Head of caudate nucleus (tissue), 42 donors: ENCODE measurements around the gene TMPRSS3.
A peak's percentile ranks its signal among the peaks of the same experiment; 100 is the strongest.

ENCODE experiments used
- DNase-seq, 42 donors: peaks; one replicate each; pipeline versions ENCODE4 v3.0.0 to v3.0.0-alpha.2; 2020 to 2021; ENCODE audit warnings: mixed read lengths in 7 of 42
- intact Hi-C: fragments of 100-400 bp; cut with DNase I; formaldehyde crosslinking; loops from one replicate; pipeline ENCODE4 v1.15.0; 2022

The TMPRSS3 gene

GRCh38 chr21:42395302-42395701 is 550 bp downstream of the TMPRSS3 start:
- no peak for DNase-seq
- intact Hi-C loops: no loop called here

GRCh38 chr21:42393443-42393950 is 2.4 kb downstream of the TMPRSS3 start:
- DNase-seq: no peak
- intact Hi-C loops: no loop called here

GRCh38 chr21:42392731-42393442 is 3.0 kb downstream of the TMPRSS3 start:
- intact Hi-C loops: no loop called here
- peak in 1 of 42 donors; percentile 4 for DNase-seq

GRCh38 chr21:42391297-42391696 is 4.6 kb downstream of the TMPRSS3 start:
- DNase-seq: no peak
- intact Hi-C loops: no loop called here

- intact Hi-C loops: no loop called here
- DNase-seq: no peak
Observed at GRCh38 chr21:42390696-42391095, 5.2 kb downstream of the TMPRSS3 start.

- intact Hi-C loops: no loop called here
- no peak for DNase-seq
Observed at GRCh38 chr21:42390193-42390592, 5.7 kb downstream of the TMPRSS3 start.

GRCh38 chr21:42389449-42389835 is 6.4 kb downstream of the TMPRSS3 start:
- no peak for DNase-seq
- intact Hi-C loops: no loop called here

- intact Hi-C loops: no loop called here
- DNase-seq: no peak
Observed at GRCh38 chr21:42388740-42389448, 7.0 kb downstream of the TMPRSS3 start.

GRCh38 chr21:42387843-42388340 is 8.0 kb downstream of the TMPRSS3 start:
- DNase-seq: no peak
- intact Hi-C loops: no loop called here

- no peak for DNase-seq
- intact Hi-C loops: no loop called here
Observed at GRCh38 chr21:42387164-42387563, 8.7 kb downstream of the TMPRSS3 start.

- no peak for DNase-seq
- intact Hi-C loops: no loop called here
Observed at GRCh38 chr21:42386034-42386591, 9.7 kb downstream of the TMPRSS3 start.

- intact Hi-C loops: no loop called here
- DNase-seq: no peak
Observed at GRCh38 chr21:42385619-42386018, 10.2 kb downstream of the TMPRSS3 start.

GRCh38 chr21:42384989-42385388 is 10.9 kb downstream of the TMPRSS3 start:
- DNase-seq: no peak
- intact Hi-C loops: no loop called here

- intact Hi-C loops: no loop called here
- no peak for DNase-seq
Observed at GRCh38 chr21:42384156-42384945, 11.5 kb downstream of the TMPRSS3 start.

- DNase-seq: no peak
Observed at GRCh38 chr21:42383331-42383730, 12.5 kb downstream of the TMPRSS3 start.

GRCh38 chr21:42382915-42383314 is 12.9 kb downstream of the TMPRSS3 start:
- intact Hi-C loops: no loop called here
- no peak for DNase-seq

More at GRCh38 chr21:42383331-42383730, 12.5 kb downstream of the TMPRSS3 start:
- intact Hi-C loops: no loop called here

GRCh38 chr21:42381347-42381984 is 14.4 kb downstream of the TMPRSS3 start:
- DNase-seq: peak in 10 of 42 donors; percentile 4 to 45 (median 20)
- intact Hi-C loops: no loop called here

GRCh38 chr21:42379426-42380215 is 16.2 kb downstream of the TMPRSS3 start:
- DNase-seq: no peak
- intact Hi-C loops: no loop called here
